A549 (cell line): ENCODE results near the gene PITPNC1. TPM values are rescaled to one million over a fixed set of nuclear protein-coding genes. Genes with fewer than 3 reads are reported as not detected.

Experiments
- ATAC-seq, 2 experiments: fragments of 200-7000 bp in 1 of 2; fragments of >200 bp in 1 of 2; cut with Nextera tagmentation in 1 of 2; cut with Tn5 transposase in 1 of 2; 3 replicates each; pipeline versions ENCODE4 v1.8.0 to v1.9.1; 2018 to 2020; ENCODE audit warnings: mild to moderate bottlenecking in 1 of 2, moderate library complexity in 1 of 2
- CTCF ChIA-PET: fragments of 300-600 bp; sonication (Branson Sonifier 250); formaldehyde crosslinking; extraction: SDS; loops from one replicate; lab custom pipeline; 2021; ENCODE audit warnings: antibody characterized with exemption, inconsistent platforms; lab: Yijun Ruan, JAX
- POLR2A ChIA-PET: fragments of 350-600 bp; formaldehyde crosslinking; extraction: SDS; loops from one replicate; lab custom pipeline; 2021; ENCODE audit warnings: antibody characterized with exemption, inconsistent platforms; lab: Yijun Ruan, JAX
- DNase-seq, 2 experiments: peaks; one replicate each; pipeline versions ENCODE4 v3.0.0 to v3.0.0-alpha.2; 2011 to 2016; ENCODE audit warnings: low read depth in 1 of 2, low spot score in 1 of 2
- FAIRE-seq: peaks from 2 replicates; lab custom pipeline; 2011; peaks lifted over from hg19 to GRCh38; lab: Jason Lieb, UNC
- H3K27ac ChIP-seq, 2 experiments: fragments of >200 bp; sonication (Bioruptor Twin); formaldehyde crosslinking; 3 replicates each; pipeline ENCODE4 v1.5.1; 2016 to 2017
- H3K4me1 ChIP-seq: fragments of >200 bp; sonication (Bioruptor Twin); formaldehyde crosslinking; 3 replicates; pipeline ENCODE4 v1.6.1; 2016
- H3K4me2 ChIP-seq: fragments of >200 bp; sonication (Bioruptor Twin); formaldehyde crosslinking; 3 replicates; pipeline ENCODE4 v1.6.1; 2016
- H3K4me3 ChIP-seq: fragments of >200 bp; sonication (Bioruptor Twin); formaldehyde crosslinking; 3 replicates; pipeline ENCODE4 v1.5.1; 2016
- H3K9me3 ChIP-seq: fragments of >200 bp; sonication (Bioruptor Twin); formaldehyde crosslinking; 3 replicates; pipeline ENCODE4 v1.6.1; 2016
- ATOH8 ChIP-seq: fragments of 250-450 bp; sonication (Bioruptor Pico); IDR thresholded peaks from 2 replicates; pipeline ENCODE4 v1.5.0; 2020; ENCODE audit warnings: low read depth, mild to moderate bottlenecking, moderate library complexity
- BCL3 ChIP-seq: fragments of >200 bp; sonication (Bioruptor Twin); formaldehyde crosslinking; IDR thresholded peaks from 3 replicates; pipeline ENCODE4 v1.6.1; 2016
- BHLHE40 ChIP-seq: IDR thresholded peaks from 2 replicates; pipeline ENCODE4 v1.6.1; 2012; ENCODE audit warnings: low read depth, low read length, inconsistent platforms
- CBX2 ChIP-seq: fragments of 200-600 bp; sonication (generic); IDR thresholded peaks from 2 replicates; pipeline ENCODE4 v1.6.1; 2016; ENCODE audit warnings: low read depth, mild to moderate bottlenecking, borderline replicate concordance
- CHD4 ChIP-seq: fragments of 200-600 bp; sonication (generic); IDR thresholded peaks from 2 replicates; pipeline ENCODE4 v1.6.1; 2016; ENCODE audit warnings: antibody characterized with exemption, mild to moderate bottlenecking, borderline replicate concordance
- EHMT2 ChIP-seq: fragments of 200-600 bp; sonication (generic); IDR thresholded peaks from 2 replicates; pipeline ENCODE4 v1.6.1; 2016; ENCODE audit warnings: antibody characterized with exemption, low read depth, mild to moderate bottlenecking, moderate library complexity
- ESRRA ChIP-seq: fragments of 150-350 bp; IDR thresholded peaks from 2 replicates; pipeline ENCODE4 v1.6.1; 2014; ENCODE audit warnings: mild to moderate bottlenecking, low read length, borderline replicate concordance
- FOSB ChIP-seq: fragments of 250-450 bp; sonication (Bioruptor Pico); IDR thresholded peaks from 2 replicates; pipeline ENCODE4 v1.5.0; 2020; ENCODE audit warnings: mild to moderate bottlenecking, moderate library complexity
- HDAC2 ChIP-seq: fragments of 200-600 bp; sonication (generic); IDR thresholded peaks from 2 replicates; pipeline ENCODE4 v1.6.1; 2016
- HES2 ChIP-seq: fragments of >200 bp; sonication (Bioruptor Twin); formaldehyde crosslinking; IDR thresholded peaks from 2 replicates; pipeline ENCODE4 v1.6.1; 2016
- HOXA7 ChIP-seq: fragments of 250-450 bp; sonication (Bioruptor Pico); IDR thresholded peaks from 2 replicates; pipeline ENCODE4 v1.5.0; 2020; ENCODE audit warnings: mild to moderate bottlenecking, moderate library complexity
- HOXB5 ChIP-seq: fragments of 250-450 bp; sonication (Bioruptor Pico); IDR thresholded peaks from 2 replicates; pipeline ENCODE4 v1.5.0; 2020; ENCODE audit warnings: mild to moderate bottlenecking, moderate library complexity
- JUNB ChIP-seq: fragments of >200 bp; sonication (Bioruptor Twin); formaldehyde crosslinking; IDR thresholded peaks from 2 replicates; pipeline ENCODE4 v1.6.1; 2016
- MAFK ChIP-seq: fragments of 450-650 bp; IDR thresholded peaks from 2 replicates; pipeline ENCODE4 v1.6.1; 2014; ENCODE audit not compliant: partially characterized antibody
- NPAS2 ChIP-seq: fragments of 250-450 bp; sonication (Bioruptor Pico); IDR thresholded peaks from 2 replicates; pipeline ENCODE4 v1.8.0; 2022; ENCODE audit warnings: mild to moderate bottlenecking, moderate library complexity, borderline replicate concordance
- NR3C1 ChIP-seq: fragments of >200 bp; sonication (Bioruptor Twin); formaldehyde crosslinking; IDR thresholded peaks from 3 replicates; pipeline ENCODE4 v1.6.1; 2017
- POLR2A ChIP-seq: IDR thresholded peaks from 2 replicates; pipeline ENCODE4 v1.6.1; 2012; ENCODE audit warnings: mild to moderate bottlenecking, low read length
- RAD21 ChIP-seq, 2 experiments: fragments of >200 bp in 1 of 2; sonication (Bioruptor Twin) in 1 of 2; formaldehyde crosslinking in 1 of 2; IDR thresholded peaks in 1 of 2; conservative IDR thresholded peaks in 1 of 2; 2 replicates in 1 of 2; 3 replicates in 1 of 2; pipeline ENCODE4 v1.6.1; 2012 to 2018; ENCODE audit warnings: inconsistent platforms in 1 of 2
- RNF2 ChIP-seq: fragments of 200-600 bp; sonication (generic); IDR thresholded peaks from 2 replicates; pipeline ENCODE4 v1.6.1; 2016; ENCODE audit warnings: low read depth, mild to moderate bottlenecking, antibody characterized with exemption, moderate library complexity, borderline replicate concordance
- SMC3 ChIP-seq: fragments of >200 bp; sonication (Bioruptor Twin); formaldehyde crosslinking; IDR thresholded peaks from 3 replicates; pipeline ENCODE4 v1.6.1; 2018; ENCODE audit warnings: inconsistent platforms
- SREBF2 ChIP-seq: fragments of 450-650 bp; IDR thresholded peaks from 2 replicates; pipeline ENCODE4 v1.6.1; 2014; ENCODE audit warnings: mild to moderate bottlenecking, moderate library complexity
- TFCP2L1 ChIP-seq: fragments of 250-450 bp; sonication (Bioruptor Pico); IDR thresholded peaks from 2 replicates; pipeline ENCODE4 v1.5.0; 2021; ENCODE audit warnings: mild to moderate bottlenecking
- TP53 ChIP-seq: fragments of 250-450 bp; sonication (Bioruptor Pico); IDR thresholded peaks from 2 replicates; pipeline ENCODE4 v1.5.0; 2021; ENCODE audit warnings: mild to moderate bottlenecking, moderate library complexity
- ZC3H11A ChIP-seq: fragments of 450-650 bp; IDR thresholded peaks from 2 replicates; pipeline ENCODE4 v1.6.1; 2014; ENCODE audit warnings: antibody characterized with exemption, mild to moderate bottlenecking
- ZSCAN20 ChIP-seq: fragments of 250-450 bp; sonication (Bioruptor Pico); IDR thresholded peaks from 2 replicates; pipeline ENCODE4 v1.8.0; 2022; ENCODE audit warnings: mild to moderate bottlenecking, moderate library complexity
- WGBS: methylation state at CpG from one replicate; pipeline ENCODE4 v1.1.6; 2017; ENCODE audit errors: missing lambda C conversion rate; 5-methylcytosine and 5-hydroxymethylcytosine counted together
- polyA plus RNA-seq, 4 experiments: library from polyadenylated mRNA; depleted of rRNA in 3 of 4; stranded (reverse); fragments of >200 nt; fragmentation: RNase III in 1 of 4; extraction: RNeasy Plus Mini Kit Qiagen cat#74134 plus additional on column Dnase treatment in 1 of 4; gene quantifications; 2 replicates in 3 of 4; 3 replicates in 1 of 4; pipeline ENCODE4 v1.2.3, GENCODE V29; 2011 to 2017
- TF ChIP-seq, protein P1 (sequence below): fragments of >200 bp; sonication (Bioruptor Twin); formaldehyde crosslinking; IDR thresholded peaks from 3 replicates; pipeline ENCODE4 v1.5.1; 2016
- TF ChIP-seq, protein P2 (sequence below): fragments of 250-450 bp; sonication (Bioruptor Pico); IDR thresholded peaks from 2 replicates; pipeline ENCODE4 v1.5.0; 2021; ENCODE audit warnings: mild to moderate bottlenecking, moderate library complexity, borderline replicate concordance

PITPNC1 gene
- polyA plus RNA-seq, 2 of the 4 experiments (the other 2 are of a cell fraction), result 3.7 to 11.2 TPM

DNA sequence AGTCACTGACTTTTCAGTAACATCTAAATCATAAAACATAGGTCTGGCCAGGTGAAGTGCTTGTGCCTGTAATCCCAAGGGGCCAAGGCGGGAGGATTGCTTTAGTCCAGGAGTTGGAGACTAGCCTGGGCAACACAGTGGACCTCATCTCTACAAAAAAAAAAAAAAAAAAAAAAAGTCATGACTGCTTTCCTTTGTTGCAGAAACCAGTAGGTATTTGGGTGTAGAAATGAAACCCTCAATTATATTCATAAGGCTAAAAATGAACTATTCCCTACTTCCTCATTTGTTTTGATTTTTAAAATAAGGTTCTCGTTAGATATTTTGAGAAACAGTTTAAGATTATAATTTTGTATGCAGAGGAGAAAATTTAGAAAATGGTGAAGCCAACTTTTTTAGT lies 26.0 kb downstream of the PITPNC1 start:
- FAIRE-seq, result no peak

DNA sequence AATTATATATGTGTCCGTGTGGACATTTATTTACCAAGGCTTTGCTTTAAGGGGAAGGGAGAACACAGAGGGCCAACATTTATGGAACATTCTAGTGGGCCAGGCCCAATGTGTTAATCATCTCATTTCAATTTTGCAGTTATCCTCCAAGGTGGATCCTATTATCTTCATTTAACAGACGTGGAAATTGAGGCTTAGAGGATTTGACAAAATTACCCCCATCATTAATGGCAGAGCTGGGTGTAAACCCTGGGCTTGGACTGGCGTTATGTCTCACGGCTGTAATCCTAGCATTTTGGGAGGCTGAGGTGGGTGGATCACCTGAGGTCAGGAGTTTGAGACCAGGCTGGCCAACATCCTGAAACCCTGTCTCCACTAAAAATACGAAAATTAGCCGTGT lies 26.4 kb downstream of the PITPNC1 start:
- Histone ChIP-seq H3K4me2 (no peak overlapping the region), H3K9me3 (no peaks in the 10 kb centered on the region), H3K4me3 (no peak overlapping the region), H3K27ac (no peak overlapping the region), H3K4me1 (no peaks in the 10 kb centered on the region)
- no peak for DNase-seq
- ChIA-PET CTCF (interaction anchor here (3.1 kb wide), 1 partner anchor 25 kb away, joined by 10 read pairs; no protein-coding TSS in a partner anchor), POLR2A (no interaction called here)
- FAIRE-seq, result no peak
- WGBS, result 67% methylated on average over 6 of the region's 6 CpGs
- no peak for ATAC-seq
- TF ChIP-seq EHMT2 (no peak), HDAC2 (no peak), CBX2 (no peak), SMC3 (no peak), BHLHE40 (no peak), HOXA7 (CRISPR knock-in tag) (no peak), RNF2 (no peak), NR3C1 (no peak), NPAS2 (CRISPR knock-in tag) (no peak), ATOH8 (CRISPR knock-in tag) (no peak), MAFK (no peak), BCL3 (no peak), POLR2A (no peak), TP53 (CRISPR knock-in tag) (no peak), ZSCAN20 (CRISPR knock-in tag) (no peak), RAD21 (conservative IDR thresholded peaks at IDR 0.05 in 1 of 2, IDR thresholded peaks at IDR 0.05 in 1 of 2) (no peak)

More for the DNA sequence above, 26.0 kb downstream of the PITPNC1 start:
- Histone ChIP-seq H3K4me1 (no peaks in the 10 kb centered on the region), H3K4me2 (no peak overlapping the region), H3K9me3 (no peaks in the 10 kb centered on the region), H3K27ac (no peak overlapping the region), H3K4me3 (no peak overlapping the region)
- CTCF ChIA-PET, result no interaction called here
- POLR2A ChIA-PET, result no interaction called here
- DNase-seq, result no peak
- no peak for TF ChIP-seq SREBF2
- TF ChIP-seq, protein P1, sequence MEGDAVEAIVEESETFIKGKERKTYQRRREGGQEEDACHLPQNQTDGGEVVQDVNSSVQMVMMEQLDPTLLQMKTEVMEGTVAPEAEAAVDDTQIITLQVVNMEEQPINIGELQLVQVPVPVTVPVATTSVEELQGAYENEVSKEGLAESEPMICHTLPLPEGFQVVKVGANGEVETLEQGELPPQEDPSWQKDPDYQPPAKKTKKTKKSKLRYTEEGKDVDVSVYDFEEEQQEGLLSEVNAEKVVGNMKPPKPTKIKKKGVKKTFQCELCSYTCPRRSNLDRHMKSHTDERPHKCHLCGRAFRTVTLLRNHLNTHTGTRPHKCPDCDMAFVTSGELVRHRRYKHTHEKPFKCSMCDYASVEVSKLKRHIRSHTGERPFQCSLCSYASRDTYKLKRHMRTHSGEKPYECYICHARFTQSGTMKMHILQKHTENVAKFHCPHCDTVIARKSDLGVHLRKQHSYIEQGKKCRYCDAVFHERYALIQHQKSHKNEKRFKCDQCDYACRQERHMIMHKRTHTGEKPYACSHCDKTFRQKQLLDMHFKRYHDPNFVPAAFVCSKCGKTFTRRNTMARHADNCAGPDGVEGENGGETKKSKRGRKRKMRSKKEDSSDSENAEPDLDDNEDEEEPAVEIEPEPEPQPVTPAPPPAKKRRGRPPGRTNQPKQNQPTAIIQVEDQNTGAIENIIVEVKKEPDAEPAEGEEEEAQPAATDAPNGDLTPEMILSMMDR, result no peak
- no peak for TF ChIP-seq ZC3H11A
- no peak for TF ChIP-seq SMC3
- TF ChIP-seq HOXB5 (CRISPR knock-in tag), result no peak
- TF ChIP-seq FOSB, result no peak
- no peak for TF ChIP-seq RNF2
- TF ChIP-seq TFCP2L1, result no peak
- no peak for TF ChIP-seq JUNB
- TF ChIP-seq CHD4, result no peak
- TF ChIP-seq HES2, result no peak
- no peak for TF ChIP-seq POLR2A
- TF ChIP-seq BCL3, result no peak
- TF ChIP-seq HDAC2, result no peak
- TF ChIP-seq, protein P2, sequence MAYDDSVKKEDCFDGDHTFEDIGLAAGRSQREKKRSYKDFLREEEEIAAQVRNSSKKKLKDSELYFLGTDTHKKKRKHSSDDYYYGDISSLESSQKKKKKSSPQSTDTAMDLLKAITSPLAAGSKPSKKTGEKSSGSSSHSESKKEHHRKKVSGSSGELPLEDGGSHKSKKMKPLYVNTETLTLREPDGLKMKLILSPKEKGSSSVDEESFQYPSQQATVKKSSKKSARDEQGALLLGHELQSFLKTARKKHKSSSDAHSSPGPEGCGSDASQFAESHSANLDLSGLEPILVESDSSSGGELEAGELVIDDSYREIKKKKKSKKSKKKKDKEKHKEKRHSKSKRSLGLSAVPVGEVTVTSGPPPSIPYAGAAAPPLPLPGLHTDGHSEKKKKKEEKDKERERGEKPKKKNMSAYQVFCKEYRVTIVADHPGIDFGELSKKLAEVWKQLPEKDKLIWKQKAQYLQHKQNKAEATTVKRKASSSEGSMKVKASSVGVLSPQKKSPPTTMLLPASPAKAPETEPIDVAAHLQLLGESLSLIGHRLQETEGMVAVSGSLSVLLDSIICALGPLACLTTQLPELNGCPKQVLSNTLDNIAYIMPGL, result no peak
- no peak for TF ChIP-seq EHMT2
- TF ChIP-seq ESRRA, result no peak
- ATAC-seq, result no peak
- WGBS, result 85% methylated on average over 2 of the region's 2 CpGs
